HepG2 (cell line): ENCODE data around the gene MRPL14. TPM values are rescaled to one million over a fixed set of nuclear protein-coding genes. Genes with fewer than 3 reads are reported as not detected.

Source experiments
- ZBTB38 ChIP-seq: sonication (generic); formaldehyde crosslinking; IDR thresholded peaks from 2 replicates; pipeline ENCODE4 v1.5.1; 2020; ENCODE audit warnings: mild to moderate bottlenecking, missing genetic modification reagents
- ZNF546 ChIP-seq: sonication (generic); formaldehyde crosslinking; conservative IDR thresholded peaks from 2 replicates; pipeline ENCODE4 v1.8.1; 2023; ENCODE audit warnings: mild to moderate bottlenecking, missing genetic modification reagents
- polyA plus RNA-seq, 8 experiments: library from polyadenylated mRNA; depleted of rRNA in 3 of 8; stranded (reverse) in 7 of 8; unstranded in 1 of 8; fragments of >200 nt; fragmentation: Illumina TruSeq in 4 of 8; extraction: Trizol in 4 of 8; gene quantifications; 2 replicates each; pipeline versions ENCODE4 v1.2.1 to v1.2.3, GENCODE V29; 2011 to 2016; ENCODE audit warnings: low read depth in 4 of 8, missing spikeins in 1 of 8, mixed read lengths in 1 of 8; ENCODE audit not compliant: insufficient read depth in 1 of 8
- total RNA-seq, 5 experiments: library from RNA; depleted of rRNA; stranded (reverse); fragments of >200 nt; fragmentation: Illumina TruSeq; extraction: Trizol; gene quantifications; 2 replicates each; pipeline ENCODE4 v1.2.3, GENCODE V29; 2016; ENCODE audit warnings: low read depth in 1 of 5
- TF ChIP-seq, protein P1 (sequence below): sonication (generic); formaldehyde crosslinking; IDR thresholded peaks from 2 replicates; pipeline ENCODE4 v1.5.1; 2020; ENCODE audit warnings: mild to moderate bottlenecking, missing genetic modification reagents, moderate library complexity
- TF ChIP-seq, protein P2 (sequence below): sonication (generic); formaldehyde crosslinking; IDR thresholded peaks from 2 replicates; pipeline ENCODE4 v1.4.0; 2020; ENCODE audit warnings: missing genetic modification reagents

MRPL14 gene
- total and polyA plus RNA-seq, 2 of the 13 experiments (the other 11 are each of a cell fraction or from before 2014, with no cell fraction given) = 157 to 178 TPM

DNA sequence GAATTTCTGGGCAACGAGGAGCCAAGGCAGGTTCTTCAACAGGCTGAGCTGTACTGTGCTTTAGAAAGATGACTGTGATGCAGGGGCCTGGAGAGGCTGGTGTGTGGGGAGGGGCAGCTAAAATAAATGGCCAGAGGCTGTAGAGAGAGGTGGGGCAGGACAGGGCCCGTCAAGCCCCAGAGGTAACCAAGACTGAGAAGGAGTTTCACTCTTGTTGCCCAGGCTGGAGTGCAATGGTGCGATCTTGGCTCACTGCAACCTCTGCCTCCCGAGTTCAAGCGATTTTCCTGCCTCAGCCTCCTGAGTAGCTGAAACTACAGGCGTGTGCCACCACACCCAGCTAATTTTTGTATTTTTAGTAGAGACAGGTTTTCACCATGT, 32.0 kb downstream of the MRPL14 start (continued):
- TF ChIP-seq, protein P1, sequence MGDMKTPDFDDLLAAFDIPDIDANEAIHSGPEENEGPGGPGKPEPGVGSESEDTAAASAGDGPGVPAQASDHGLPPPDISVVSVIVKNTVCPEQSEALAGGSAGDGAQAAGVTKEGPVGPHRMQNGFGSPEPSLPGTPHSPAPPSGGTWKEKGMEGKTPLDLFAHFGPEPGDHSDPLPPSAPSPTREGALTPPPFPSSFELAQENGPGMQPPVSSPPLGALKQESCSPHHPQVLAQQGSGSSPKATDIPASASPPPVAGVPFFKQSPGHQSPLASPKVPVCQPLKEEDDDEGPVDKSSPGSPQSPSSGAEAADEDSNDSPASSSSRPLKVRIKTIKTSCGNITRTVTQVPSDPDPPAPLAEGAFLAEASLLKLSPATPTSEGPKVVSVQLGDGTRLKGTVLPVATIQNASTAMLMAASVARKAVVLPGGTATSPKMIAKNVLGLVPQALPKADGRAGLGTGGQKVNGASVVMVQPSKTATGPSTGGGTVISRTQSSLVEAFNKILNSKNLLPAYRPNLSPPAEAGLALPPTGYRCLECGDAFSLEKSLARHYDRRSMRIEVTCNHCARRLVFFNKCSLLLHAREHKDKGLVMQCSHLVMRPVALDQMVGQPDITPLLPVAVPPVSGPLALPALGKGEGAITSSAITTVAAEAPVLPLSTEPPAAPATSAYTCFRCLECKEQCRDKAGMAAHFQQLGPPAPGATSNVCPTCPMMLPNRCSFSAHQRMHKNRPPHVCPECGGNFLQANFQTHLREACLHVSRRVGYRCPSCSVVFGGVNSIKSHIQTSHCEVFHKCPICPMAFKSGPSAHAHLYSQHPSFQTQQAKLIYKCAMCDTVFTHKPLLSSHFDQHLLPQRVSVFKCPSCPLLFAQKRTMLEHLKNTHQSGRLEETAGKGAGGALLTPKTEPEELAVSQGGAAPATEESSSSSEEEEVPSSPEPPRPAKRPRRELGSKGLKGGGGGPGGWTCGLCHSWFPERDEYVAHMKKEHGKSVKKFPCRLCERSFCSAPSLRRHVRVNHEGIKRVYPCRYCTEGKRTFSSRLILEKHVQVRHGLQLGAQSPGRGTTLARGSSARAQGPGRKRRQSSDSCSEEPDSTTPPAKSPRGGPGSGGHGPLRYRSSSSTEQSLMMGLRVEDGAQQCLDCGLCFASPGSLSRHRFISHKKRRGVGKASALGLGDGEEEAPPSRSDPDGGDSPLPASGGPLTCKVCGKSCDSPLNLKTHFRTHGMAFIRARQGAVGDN (CRISPR knock-in tag) = peak; percentile 70
- TF ChIP-seq ZBTB38 (CRISPR knock-in tag) (peak; percentile 74; the same call in 1 of the 2 replicates), ZNF546 (CRISPR knock-in tag) (0 out of 2 replicates have a peak, but pooled peaks have one; percentile 29)
- TF ChIP-seq, protein P2, sequence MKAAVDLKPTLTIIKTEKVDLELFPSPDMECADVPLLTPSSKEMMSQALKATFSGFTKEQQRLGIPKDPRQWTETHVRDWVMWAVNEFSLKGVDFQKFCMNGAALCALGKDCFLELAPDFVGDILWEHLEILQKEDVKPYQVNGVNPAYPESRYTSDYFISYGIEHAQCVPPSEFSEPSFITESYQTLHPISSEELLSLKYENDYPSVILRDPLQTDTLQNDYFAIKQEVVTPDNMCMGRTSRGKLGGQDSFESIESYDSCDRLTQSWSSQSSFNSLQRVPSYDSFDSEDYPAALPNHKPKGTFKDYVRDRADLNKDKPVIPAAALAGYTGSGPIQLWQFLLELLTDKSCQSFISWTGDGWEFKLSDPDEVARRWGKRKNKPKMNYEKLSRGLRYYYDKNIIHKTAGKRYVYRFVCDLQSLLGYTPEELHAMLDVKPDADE (CRISPR knock-in tag) = 0 out of 2 replicates have a peak, but pooled peaks have one; percentile 54
- TF ChIP-seq, all 625 proteins: peak for 21; not testable (repeated sequence) for 604
